C4-2B (cell line): ENCODE data around the gene LTF.

Experiments
- ZFX ChIP-seq: fragments of 450-650 bp; IDR thresholded peaks from 2 replicates; pipeline ENCODE4 v1.6.1; 2017
- TF ChIP-seq, protein P1 (sequence below): fragments of 450-650 bp; conservative IDR thresholded peaks from 2 replicates; pipeline ENCODE4 v1.5.1; 2017; ENCODE audit warnings: mild to moderate bottlenecking

DNA sequence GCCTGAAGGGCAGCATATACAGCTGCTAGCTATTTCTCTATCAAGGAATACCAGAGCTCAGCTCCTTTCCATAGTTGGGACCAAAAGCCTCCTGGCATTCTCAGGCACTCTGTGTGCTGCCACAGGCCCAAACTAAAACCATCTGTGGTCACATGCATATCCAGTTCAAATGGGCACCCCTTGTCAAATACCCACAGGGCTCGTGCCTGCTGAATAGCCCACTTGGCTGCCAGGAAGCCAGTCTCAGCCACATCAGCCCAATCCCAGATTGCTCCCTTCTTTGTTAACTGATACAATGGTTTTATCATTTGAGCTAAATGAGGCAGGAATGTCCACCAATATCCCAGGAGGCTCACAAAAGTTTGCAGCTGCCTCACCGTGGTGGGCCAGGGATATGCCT, 43.8 kb downstream of the LTF start:
- TF ChIP-seq, protein P1, sequence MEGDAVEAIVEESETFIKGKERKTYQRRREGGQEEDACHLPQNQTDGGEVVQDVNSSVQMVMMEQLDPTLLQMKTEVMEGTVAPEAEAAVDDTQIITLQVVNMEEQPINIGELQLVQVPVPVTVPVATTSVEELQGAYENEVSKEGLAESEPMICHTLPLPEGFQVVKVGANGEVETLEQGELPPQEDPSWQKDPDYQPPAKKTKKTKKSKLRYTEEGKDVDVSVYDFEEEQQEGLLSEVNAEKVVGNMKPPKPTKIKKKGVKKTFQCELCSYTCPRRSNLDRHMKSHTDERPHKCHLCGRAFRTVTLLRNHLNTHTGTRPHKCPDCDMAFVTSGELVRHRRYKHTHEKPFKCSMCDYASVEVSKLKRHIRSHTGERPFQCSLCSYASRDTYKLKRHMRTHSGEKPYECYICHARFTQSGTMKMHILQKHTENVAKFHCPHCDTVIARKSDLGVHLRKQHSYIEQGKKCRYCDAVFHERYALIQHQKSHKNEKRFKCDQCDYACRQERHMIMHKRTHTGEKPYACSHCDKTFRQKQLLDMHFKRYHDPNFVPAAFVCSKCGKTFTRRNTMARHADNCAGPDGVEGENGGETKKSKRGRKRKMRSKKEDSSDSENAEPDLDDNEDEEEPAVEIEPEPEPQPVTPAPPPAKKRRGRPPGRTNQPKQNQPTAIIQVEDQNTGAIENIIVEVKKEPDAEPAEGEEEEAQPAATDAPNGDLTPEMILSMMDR, result no peak
- TF ChIP-seq ZFX, result no peak
